ENCODE results near the gene RAB36. TPM values are rescaled to one million over a fixed set of nuclear protein-coding genes. Genes with fewer than 3 reads are reported as not detected.

Gene RAB36
- polyA plus RNA-seq, 2 of the 4 experiments (the other 2 are of a cell fraction) = 2.5 to 4.0 TPM

DNA sequence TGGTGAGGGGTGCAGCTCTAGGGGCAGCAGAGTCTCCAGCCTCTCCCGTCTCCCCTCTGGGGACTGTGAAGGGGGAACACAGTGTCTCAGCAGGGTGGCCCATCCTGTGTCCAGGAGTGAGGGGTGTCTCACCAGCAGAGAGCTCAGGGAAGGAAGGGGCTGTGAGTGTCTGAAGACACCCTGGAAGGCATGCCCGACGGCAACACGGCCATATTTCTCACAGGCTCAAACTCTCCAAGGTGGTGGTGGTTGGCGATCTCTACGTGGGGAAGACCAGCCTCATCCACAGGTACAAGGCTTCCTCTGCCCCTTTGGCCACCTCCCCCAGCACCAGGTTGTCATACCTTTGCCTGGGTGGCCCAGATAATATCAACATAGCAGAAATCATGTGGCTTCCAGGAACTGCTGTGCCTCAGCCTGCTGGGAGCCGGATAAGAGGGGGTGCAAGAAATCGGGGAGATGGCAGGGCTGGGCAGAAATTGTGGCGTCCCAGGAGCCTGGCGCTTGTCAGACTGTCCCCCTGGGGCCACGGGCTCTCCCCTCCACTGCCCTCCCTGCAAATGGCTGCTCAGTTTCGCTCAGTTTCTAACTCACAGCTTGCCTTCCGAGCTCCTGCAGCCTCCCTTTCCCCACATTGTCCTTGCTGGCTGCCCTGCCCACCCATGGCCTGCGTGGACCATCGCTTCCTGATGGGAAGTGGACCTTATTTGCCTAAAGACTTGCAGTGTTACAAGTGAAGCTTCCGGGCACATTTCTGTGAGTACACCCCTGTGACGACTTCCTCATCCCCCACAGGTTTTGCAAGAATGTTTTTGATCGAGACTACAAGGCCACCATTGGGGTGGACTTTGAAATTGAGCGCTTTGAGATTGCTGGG is 7.2 kb downstream of the RAB36 start:
- DNase-seq (ENCODE audit: low read depth in 1 of 2, low spot score in 1 of 2) (no peak), ATAC-seq (no peak), FAIRE-seq (no peak)
- TF ChIP-seq FOXS1 (CRISPR knock-in tag; IDR thresholded peaks at IDR 0.05) = no peak
- no peak for TF ChIP-seq REST (IDR thresholded peaks at IDR 0.05)
- no peak for TF ChIP-seq MYC (IDR thresholded peaks at IDR 0.05; ENCODE audit: borderline replicate concordance, low read length)
- no peak for TF ChIP-seq POLR2AphosphoS2 (conservative IDR thresholded peaks at IDR 0.05; ENCODE audit: low read length)
- TF ChIP-seq ZNF302 (CRISPR knock-in tag; IDR thresholded peaks at IDR 0.05) = no peak
- TF ChIP-seq JUNB (IDR thresholded peaks at IDR 0.05) = no peak
- no peak for TF ChIP-seq E2F6 (IDR thresholded peaks at IDR 0.05; ENCODE audit: borderline replicate concordance, low read depth)
- no peak for TF ChIP-seq FOSL2 (IDR thresholded peaks at IDR 0.05)
- TF ChIP-seq FOSL2 (CRISPR knock-in tag; IDR thresholded peaks at IDR 0.05) = no peak
- TF ChIP-seq HDAC2 (IDR thresholded peaks at IDR 0.05) = no peak
- TF ChIP-seq RCOR1 (IDR thresholded peaks at IDR 0.05; ENCODE audit: low read depth, low read length) = no peak
- no peak for TF ChIP-seq GATA3 (IDR thresholded peaks at IDR 0.05; ENCODE audit: borderline replicate concordance)
- Histone ChIP-seq H3K4me2 (no peak overlapping the region), H3K9me3 (no peaks in the 10 kb centered on the region), H3K4me3 (no peak overlapping the region), H3K27ac (no peak overlapping the region), H3K4me1 (no peaks in the 10 kb centered on the region)
- 88% methylated on average over 10 of the region's 19 CpGs for WGBS (ENCODE audit: missing lambda C conversion rate)
- CTCF ChIA-PET = interaction anchor here (1.3 kb wide), 1 partner anchor 10 kb away, joined by 5 read pairs; no protein-coding TSS in a partner anchor
- POLR2A ChIA-PET = no interaction called here

GRCh38 chr22:23153994-23154393 is 8.7 kb downstream of the RAB36 start:
- Histone ChIP-seq H3K4me2 (no peak overlapping the region), H3K9me3 (no peaks in the 10 kb centered on the region), H3K27ac (no peak overlapping the region), H3K4me1 (no peaks in the 10 kb centered on the region), H3K4me3 (no peak overlapping the region)
- no peak for FAIRE-seq
- ChIA-PET POLR2A (no interaction called here), CTCF (interaction anchor here (1.2 kb wide), 1 partner anchor 15 kb away, joined by 3 read pairs; no protein-coding TSS in a partner anchor)
- WGBS (ENCODE audit: missing lambda C conversion rate) = 85% methylated on average over 5 of the region's 7 CpGs
- ATAC-seq = no peak
- no peak for DNase-seq (ENCODE audit: low read depth in 1 of 2, low spot score in 1 of 2)
- no peak for TF ChIP-seq BCL3 (IDR thresholded peaks at IDR 0.05)
- no peak for TF ChIP-seq SREBF2 (IDR thresholded peaks at IDR 0.05)
- TF ChIP-seq MAZ (IDR thresholded peaks at IDR 0.05; ENCODE audit: borderline replicate concordance, low read depth, low read length) = no peak
- TF ChIP-seq CBX2 (IDR thresholded peaks at IDR 0.05; ENCODE audit: borderline replicate concordance, low read depth) = no peak

DNA sequence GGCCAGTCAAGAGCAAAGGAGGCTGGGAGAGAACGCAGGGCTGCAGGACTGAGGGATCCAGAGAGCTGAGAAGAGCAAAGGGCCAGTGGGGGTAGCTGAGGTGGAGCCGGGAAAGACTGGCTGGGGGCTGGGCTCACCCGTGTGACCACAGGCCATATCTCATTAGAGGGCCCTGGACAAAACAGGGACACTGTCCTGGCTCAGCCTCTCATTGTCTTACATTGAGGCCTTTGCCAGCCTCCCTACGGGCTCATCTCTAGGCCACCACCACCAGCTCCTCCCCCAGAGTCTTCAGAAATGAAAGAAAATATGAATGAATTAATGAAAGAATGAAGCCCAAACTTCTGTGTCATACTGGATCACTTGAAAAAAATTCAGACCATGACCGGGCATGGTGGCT is 9.2 kb downstream of the RAB36 start:
- ChIA-PET POLR2A (no interaction called here), CTCF (interaction anchor here (1.2 to 1.3 kb wide), 2 partner anchors 15 to 24 kb away, joined by 3 to 8 read pairs; no protein-coding TSS in a partner anchor)
- 81% methylated on average over 5 of the region's 5 CpGs for WGBS (ENCODE audit: missing lambda C conversion rate)
- Histone ChIP-seq H3K27ac (no peak overlapping the region), H3K9me3 (no peaks in the 10 kb centered on the region), H3K4me1 (no peaks in the 10 kb centered on the region), H3K4me2 (no peak overlapping the region), H3K4me3 (no peak overlapping the region)
- ATAC-seq = no peak
- DNase-seq (ENCODE audit: low read depth in 1 of 2, low spot score in 1 of 2) = no peak
- FAIRE-seq = no peak
- TF ChIP-seq ZFP36 (IDR thresholded peaks at IDR 0.05; ENCODE audit: borderline replicate concordance, partially characterized antibody) = no peak
- no peak for TF ChIP-seq EHF (CRISPR knock-in tag; IDR thresholded peaks at IDR 0.05)
- TF ChIP-seq HMGXB4 (CRISPR knock-in tag; IDR thresholded peaks at IDR 0.05; ENCODE audit: borderline replicate concordance) = no peak
- no peak for TF ChIP-seq ZC3H11A (IDR thresholded peaks at IDR 0.05)
- no peak for TF ChIP-seq HES2 (IDR thresholded peaks at IDR 0.05)
- TF ChIP-seq, protein P1, sequence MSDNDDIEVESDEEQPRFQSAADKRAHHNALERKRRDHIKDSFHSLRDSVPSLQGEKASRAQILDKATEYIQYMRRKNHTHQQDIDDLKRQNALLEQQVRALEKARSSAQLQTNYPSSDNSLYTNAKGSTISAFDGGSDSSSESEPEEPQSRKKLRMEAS (IDR thresholded peaks at IDR 0.05) = no peak
- TF ChIP-seq CTCF (IDR thresholded peaks at IDR 0.05) = no peak
- TF ChIP-seq MYC (IDR thresholded peaks at IDR 0.05; ENCODE audit: borderline replicate concordance, low read length) = no peak
- no peak for TF ChIP-seq MAFK (IDR thresholded peaks at IDR 0.05; ENCODE audit: partially characterized antibody)
